ENCODE measurements around the gene CAMK1D. TPM values are rescaled to one million over a fixed set of nuclear protein-coding genes. Genes with fewer than 3 reads are reported as not detected.

Gene CAMK1D
- total and polyA plus RNA-seq, 4 experiments from 2014 or later = 5.2 to 22.2 (median 19.4) TPM

GRCh38 chr10:12835709-12836108, 486.4 kb downstream of the CAMK1D start:
- Histone ChIP-seq H3K9me3 (ENCODE audit: control insufficient read depth in 1 of 2, low read length in 2 of 2) (no peaks in the 10 kb centered on the region), H3K36me3 (ENCODE audit: insufficient read depth, low read length) (no peaks in the 10 kb centered on the region), H3K27ac (ENCODE audit: low read depth, low read length) (no peak overlapping the region), H3K4me3 (ENCODE audit: low read length in 2 of 2) (no peak overlapping the region), H3K27me3 (ENCODE audit: insufficient read depth, low read length) (no peaks in the 10 kb centered on the region), H3K4me1 (ENCODE audit: insufficient read depth, low read length) (no peaks in the 10 kb centered on the region)
- no peaks in the 10 kb centered on the region for H3K4me1 Mint-ChIP-seq
- ChIA-PET CTCF (ENCODE audit: partially characterized antibody) (no interaction called here), POLR2A (ENCODE audit: partially characterized antibody) (no interaction called here)
- H3K9me3 Mint-ChIP-seq = no peaks in the 10 kb centered on the region
- H3K27ac Mint-ChIP-seq = peak overlapping the region in 2 of 7 donors; percentile 6 to 20
- DNase-seq = no peak
- no peak overlapping the region for H3K4me3 Mint-ChIP-seq
- intact Hi-C loops (cut with micrococcal nuclease) = no loop called here
- H3K27me3 Mint-ChIP-seq = peaks cover 0 to 2% of the 10 kb centered on the region in 2 donors
- peaks cover 8 to 11% of the 10 kb centered on the region in 2 donors for H3K36me3 Mint-ChIP-seq

GRCh38 chr10:12838366-12838765, 489.0 kb downstream of the CAMK1D start:
- Mint-ChIP-seq H3K36me3 (no peaks in the 10 kb centered on the region), H3K27me3 (peaks cover 0 to 3% of the 10 kb centered on the region in 2 donors), H3K27ac (no peak overlapping the region), H3K4me3 (no peak overlapping the region), H3K4me1 (no peaks in the 10 kb centered on the region), H3K9me3 (no peaks in the 10 kb centered on the region)
- H3K27ac ChIP-seq (ENCODE audit: low read depth, low read length) = no peak overlapping the region
- no peaks in the 10 kb centered on the region for H3K9me3 ChIP-seq (ENCODE audit: control insufficient read depth in 1 of 2, low read length in 2 of 2)
- H3K36me3 ChIP-seq (ENCODE audit: insufficient read depth, low read length) = no peaks in the 10 kb centered on the region
- H3K27me3 ChIP-seq (ENCODE audit: insufficient read depth, low read length) = no peaks in the 10 kb centered on the region
- ChIA-PET CTCF (ENCODE audit: partially characterized antibody) (no interaction called here), POLR2A (ENCODE audit: partially characterized antibody) (no interaction called here)
- H3K4me3 ChIP-seq (ENCODE audit: low read length in 2 of 2) = no peak overlapping the region
- DNase-seq = no peak
- intact Hi-C loops (cut with micrococcal nuclease) = no loop called here
- H3K4me1 ChIP-seq (ENCODE audit: insufficient read depth, low read length) = no peaks in the 10 kb centered on the region

- no peak for DNase-seq
- H3K9me3 ChIP-seq (ENCODE audit: control insufficient read depth in 1 of 2, low read length in 2 of 2) = no peaks in the 10 kb centered on the region
- no peak overlapping the region for H3K4me3 ChIP-seq (ENCODE audit: low read length in 2 of 2)
- CTCF ChIA-PET (ENCODE audit: partially characterized antibody) = no interaction called here
- POLR2A ChIA-PET (ENCODE audit: partially characterized antibody) = no interaction called here
- intact Hi-C loops (cut with micrococcal nuclease) = no loop called here
- Mint-ChIP-seq H3K36me3 (no peaks in the 10 kb centered on the region), H3K27me3 (peaks cover 0 to 3% of the 10 kb centered on the region in 2 donors), H3K4me3 (no peak overlapping the region), H3K9me3 (no peaks in the 10 kb centered on the region), H3K27ac (no peak overlapping the region), H3K4me1 (no peaks in the 10 kb centered on the region)
- no peaks in the 10 kb centered on the region for H3K27me3 ChIP-seq (ENCODE audit: insufficient read depth, low read length)
- H3K36me3 ChIP-seq (ENCODE audit: insufficient read depth, low read length) = no peaks in the 10 kb centered on the region
- H3K4me1 ChIP-seq (ENCODE audit: insufficient read depth, low read length) = no peaks in the 10 kb centered on the region
- H3K27ac ChIP-seq (ENCODE audit: low read depth, low read length) = no peak overlapping the region
Observed at GRCh38 chr10:12838995-12839927, 489.9 kb downstream of the CAMK1D start.

GRCh38 chr10:12839941-12840611, 490.7 kb downstream of the CAMK1D start:
- intact Hi-C loops (cut with micrococcal nuclease) = no loop called here
- Mint-ChIP-seq H3K27me3 (peaks cover 0 to 3% of the 10 kb centered on the region in 2 donors), H3K36me3 (no peaks in the 10 kb centered on the region), H3K27ac (no peak overlapping the region), H3K9me3 (no peaks in the 10 kb centered on the region), H3K4me1 (no peaks in the 10 kb centered on the region), H3K4me3 (no peak overlapping the region)
- Histone ChIP-seq H3K9me3 (ENCODE audit: control insufficient read depth in 1 of 2, low read length in 2 of 2) (no peaks in the 10 kb centered on the region), H3K4me3 (ENCODE audit: low read length in 2 of 2) (no peak overlapping the region), H3K27ac (ENCODE audit: low read depth, low read length) (no peak overlapping the region), H3K36me3 (ENCODE audit: insufficient read depth, low read length) (no peaks in the 10 kb centered on the region), H3K4me1 (ENCODE audit: insufficient read depth, low read length) (no peaks in the 10 kb centered on the region), H3K27me3 (ENCODE audit: insufficient read depth, low read length) (no peaks in the 10 kb centered on the region)
- CTCF ChIA-PET (ENCODE audit: partially characterized antibody) = no interaction called here
- POLR2A ChIA-PET (ENCODE audit: partially characterized antibody) = no interaction called here
- DNase-seq = no peak

GRCh38 chr10:12841426-12841825, 492.1 kb downstream of the CAMK1D start:
- no peak overlapping the region for H3K27ac Mint-ChIP-seq
- ChIA-PET POLR2A (ENCODE audit: partially characterized antibody) (no interaction called here), CTCF (ENCODE audit: partially characterized antibody) (no interaction called here)
- Histone ChIP-seq H3K27me3 (ENCODE audit: insufficient read depth, low read length) (no peaks in the 10 kb centered on the region), H3K4me3 (ENCODE audit: low read length in 2 of 2) (no peak overlapping the region), H3K4me1 (ENCODE audit: insufficient read depth, low read length) (no peaks in the 10 kb centered on the region), H3K27ac (ENCODE audit: low read depth, low read length) (no peak overlapping the region), H3K9me3 (ENCODE audit: control insufficient read depth in 1 of 2, low read length in 2 of 2) (no peaks in the 10 kb centered on the region), H3K36me3 (ENCODE audit: insufficient read depth, low read length) (no peaks in the 10 kb centered on the region)
- H3K9me3 Mint-ChIP-seq = no peaks in the 10 kb centered on the region
- H3K4me3 Mint-ChIP-seq = no peak overlapping the region
- no peak for DNase-seq
- H3K36me3 Mint-ChIP-seq = no peaks in the 10 kb centered on the region
- intact Hi-C loops (cut with micrococcal nuclease) = no loop called here
- peaks cover 3 to 5% of the 10 kb centered on the region in 2 donors for H3K27me3 Mint-ChIP-seq
- no peaks in the 10 kb centered on the region for H3K4me1 Mint-ChIP-seq

GRCh38 chr10:12841826-12842225, 492.5 kb downstream of the CAMK1D start:
- DNase-seq = no peak
- intact Hi-C loops (cut with micrococcal nuclease) = no loop called here
- Histone ChIP-seq H3K36me3 (ENCODE audit: insufficient read depth, low read length) (no peaks in the 10 kb centered on the region), H3K9me3 (ENCODE audit: control insufficient read depth in 1 of 2, low read length in 2 of 2) (no peaks in the 10 kb centered on the region), H3K4me3 (ENCODE audit: low read length in 2 of 2) (no peak overlapping the region), H3K27ac (ENCODE audit: low read depth, low read length) (no peak overlapping the region), H3K27me3 (ENCODE audit: insufficient read depth, low read length) (no peaks in the 10 kb centered on the region), H3K4me1 (ENCODE audit: insufficient read depth, low read length) (no peaks in the 10 kb centered on the region)
- ChIA-PET POLR2A (ENCODE audit: partially characterized antibody) (no interaction called here), CTCF (ENCODE audit: partially characterized antibody) (no interaction called here)
- H3K4me3 Mint-ChIP-seq = no peak overlapping the region
- H3K36me3 Mint-ChIP-seq = no peaks in the 10 kb centered on the region
- H3K27me3 Mint-ChIP-seq = peaks cover 3 to 6% of the 10 kb centered on the region in 2 donors
- no peak overlapping the region for H3K27ac Mint-ChIP-seq
- no peaks in the 10 kb centered on the region for H3K9me3 Mint-ChIP-seq
- H3K4me1 Mint-ChIP-seq = no peaks in the 10 kb centered on the region

- no peak overlapping the region for H3K4me3 Mint-ChIP-seq
- no peaks in the 10 kb centered on the region for H3K9me3 Mint-ChIP-seq
- Histone ChIP-seq H3K4me3 (ENCODE audit: low read length in 2 of 2) (no peak overlapping the region), H3K4me1 (ENCODE audit: insufficient read depth, low read length) (no peaks in the 10 kb centered on the region), H3K27ac (ENCODE audit: low read depth, low read length) (no peak overlapping the region), H3K9me3 (ENCODE audit: control insufficient read depth in 1 of 2, low read length in 2 of 2) (no peaks in the 10 kb centered on the region), H3K27me3 (ENCODE audit: insufficient read depth, low read length) (no peaks in the 10 kb centered on the region), H3K36me3 (ENCODE audit: insufficient read depth, low read length) (no peaks in the 10 kb centered on the region)
- ChIA-PET POLR2A (ENCODE audit: partially characterized antibody) (no interaction called here), CTCF (ENCODE audit: partially characterized antibody) (no interaction called here)
- no peaks in the 10 kb centered on the region for H3K36me3 Mint-ChIP-seq
- DNase-seq = no peak
- intact Hi-C loops (cut with micrococcal nuclease) = no loop called here
- no peaks in the 10 kb centered on the region for H3K4me1 Mint-ChIP-seq
- no peak overlapping the region for H3K27ac Mint-ChIP-seq
- H3K27me3 Mint-ChIP-seq = peaks cover 4 to 11% of the 10 kb centered on the region in 2 donors
Observed at GRCh38 chr10:12842310-12842709, 493.0 kb downstream of the CAMK1D start.
